HG03457 (cell line): ENCODE results near the gene LYPD6B.

Experiments used
- ATAC-seq: cut with Tn5 transposase; IDR thresholded peaks from one replicate; pipeline ENCODE4 v1.9.1; 2021; ENCODE audit warnings: moderate number of reproducible peaks; ENCODE audit not compliant: unreplicated experiment

Gene LYPD6B

DNA sequence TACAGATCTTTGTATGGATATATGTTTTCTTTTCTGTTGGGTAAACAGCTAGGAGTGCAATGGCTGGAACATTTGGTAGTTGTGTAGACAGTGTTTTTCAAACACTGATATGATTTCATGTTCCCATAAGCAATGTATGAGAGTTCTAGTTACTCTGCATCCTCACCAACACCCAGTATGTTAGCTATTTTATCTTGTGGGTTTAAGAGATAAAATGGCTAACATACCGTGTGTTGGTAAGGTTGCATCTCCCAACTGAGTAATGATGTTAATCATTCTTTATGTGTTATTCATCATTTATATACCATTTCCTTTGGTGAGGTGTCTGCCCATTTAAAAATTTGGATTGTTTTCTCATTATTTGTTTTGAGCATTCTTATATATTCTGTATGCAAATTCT, 65.7 kb downstream of the LYPD6B start:
- no peak for ATAC-seq

DNA sequence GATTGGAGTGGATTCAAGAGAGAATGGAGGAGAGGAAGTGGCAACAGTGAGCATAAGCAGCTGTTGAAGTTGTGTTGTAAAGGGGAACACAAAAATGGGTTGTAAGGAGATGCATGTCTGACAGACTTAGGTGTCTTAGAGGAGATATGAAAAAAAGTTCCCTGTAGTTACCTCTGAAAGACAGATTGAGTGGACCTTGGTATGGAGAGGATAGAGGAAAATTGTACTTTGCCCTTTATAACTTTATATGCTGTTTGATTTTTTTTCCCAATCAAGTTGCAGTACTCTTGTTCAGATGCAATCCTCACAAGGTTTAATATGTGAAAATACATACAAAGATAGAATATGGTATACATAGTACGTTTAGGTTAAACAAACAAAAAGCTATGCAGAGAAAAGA, 73.6 kb downstream of the LYPD6B start:
- no peak for ATAC-seq

DNA sequence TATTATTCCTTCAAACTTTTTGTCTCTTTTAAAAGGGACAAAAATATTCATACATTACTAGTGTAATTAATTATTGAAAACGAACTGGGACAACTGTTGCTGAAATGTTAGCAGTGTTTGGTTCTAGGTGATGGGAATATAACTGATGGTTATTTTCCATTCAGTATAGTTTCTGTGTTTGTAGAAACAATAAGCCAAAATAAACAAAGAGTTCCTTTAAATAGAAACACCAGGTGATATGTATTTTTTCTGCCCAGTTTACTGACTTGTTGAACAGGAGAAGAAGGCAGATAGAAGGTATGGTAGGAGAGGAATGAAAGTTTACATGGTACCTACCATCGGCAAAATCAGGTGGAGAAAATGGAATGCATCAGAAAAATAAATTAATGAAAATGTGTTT, 74.2 kb downstream of the LYPD6B start:
- no peak for ATAC-seq

DNA sequence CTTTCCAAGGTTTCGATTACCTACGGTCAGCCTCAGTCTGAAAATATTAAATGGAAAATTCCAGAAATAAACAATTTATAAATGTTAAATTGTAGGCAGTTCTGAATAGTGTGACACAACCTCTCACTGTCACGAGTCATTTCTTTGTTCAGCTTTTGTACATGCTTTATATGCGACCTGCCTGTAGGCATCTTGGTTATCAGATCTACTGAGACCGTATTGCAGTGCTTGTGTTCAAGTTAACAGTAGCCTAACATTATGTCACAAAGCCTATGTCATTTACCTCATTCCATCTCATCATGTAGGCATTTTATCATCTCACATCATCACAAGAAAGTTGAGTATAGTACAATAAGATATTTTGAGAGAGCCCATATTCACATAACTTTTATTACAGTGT, 77.3 kb downstream of the LYPD6B start:
- no peak for ATAC-seq

DNA sequence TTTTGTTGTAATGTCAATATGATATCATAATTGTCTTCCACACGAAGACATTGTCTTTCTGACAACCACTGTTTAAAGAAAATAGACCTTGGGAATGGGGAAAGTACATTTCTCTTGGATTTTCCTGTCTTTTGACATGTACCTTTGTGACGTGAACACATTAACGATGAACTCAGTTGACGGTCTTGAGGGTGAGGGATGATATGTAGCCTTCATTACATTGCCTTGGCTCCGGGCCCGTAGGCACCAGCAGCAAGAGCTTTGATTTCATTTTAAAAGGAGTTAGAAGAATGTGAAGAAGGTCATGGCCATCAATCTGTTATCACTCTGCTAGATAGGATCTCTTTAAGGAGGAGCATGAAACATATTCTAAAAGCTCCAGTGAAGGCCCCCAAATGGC, 80.9 kb downstream of the LYPD6B start:
- ATAC-seq = no peak

DNA sequence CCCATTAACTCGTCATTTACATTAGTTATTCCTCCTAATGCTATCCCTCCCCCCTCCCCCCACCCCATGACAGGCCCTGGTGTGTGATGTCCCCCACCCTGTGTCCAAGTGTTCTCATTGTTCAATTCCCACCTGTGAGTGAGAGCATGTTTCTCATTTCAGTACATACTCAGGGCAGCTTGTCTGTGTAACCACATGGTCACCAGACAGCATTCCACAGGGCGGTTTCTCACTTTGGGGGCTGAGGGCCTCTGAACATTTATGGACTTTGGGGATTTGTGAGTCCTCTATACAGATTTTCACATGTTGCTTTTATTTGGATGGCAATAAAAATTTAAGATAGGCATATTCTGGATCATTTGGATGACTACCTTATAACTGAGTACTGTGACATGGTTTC, 84.0 kb downstream of the LYPD6B start:
- ATAC-seq = no peak

DNA sequence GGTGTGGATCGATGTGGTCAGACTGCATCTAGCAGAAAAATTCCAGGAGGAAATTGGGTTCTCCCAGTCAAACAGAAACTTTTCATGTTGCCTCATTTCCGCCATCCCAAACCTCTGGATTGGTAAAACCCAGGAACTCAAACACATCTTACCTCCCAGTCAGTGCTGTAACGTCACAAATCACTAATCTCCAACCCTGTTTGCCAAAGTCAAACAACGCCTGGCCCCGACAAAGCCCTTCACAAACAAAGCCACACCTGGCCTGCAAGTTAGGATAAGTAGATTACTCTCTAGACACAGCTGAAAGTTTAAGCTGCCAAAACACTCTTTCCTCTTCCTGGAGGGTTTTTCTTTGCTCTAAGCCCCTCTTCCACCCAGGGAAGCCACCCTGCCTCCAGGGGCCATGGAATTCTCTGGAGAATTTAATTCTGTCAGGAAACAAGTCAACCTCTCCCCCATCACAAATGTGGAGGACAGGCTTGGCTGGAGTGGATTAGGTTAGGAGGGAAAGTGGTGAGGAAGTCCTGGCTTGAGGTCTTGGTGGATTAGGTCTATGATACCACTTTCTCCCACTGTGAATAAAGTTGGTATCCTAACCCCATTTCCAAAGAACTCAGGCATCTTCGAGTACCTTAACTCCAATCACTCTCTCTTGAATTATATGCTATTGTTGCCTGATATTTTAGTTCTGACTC, 86.7 kb downstream of the LYPD6B start:
- no peak for ATAC-seq

DNA sequence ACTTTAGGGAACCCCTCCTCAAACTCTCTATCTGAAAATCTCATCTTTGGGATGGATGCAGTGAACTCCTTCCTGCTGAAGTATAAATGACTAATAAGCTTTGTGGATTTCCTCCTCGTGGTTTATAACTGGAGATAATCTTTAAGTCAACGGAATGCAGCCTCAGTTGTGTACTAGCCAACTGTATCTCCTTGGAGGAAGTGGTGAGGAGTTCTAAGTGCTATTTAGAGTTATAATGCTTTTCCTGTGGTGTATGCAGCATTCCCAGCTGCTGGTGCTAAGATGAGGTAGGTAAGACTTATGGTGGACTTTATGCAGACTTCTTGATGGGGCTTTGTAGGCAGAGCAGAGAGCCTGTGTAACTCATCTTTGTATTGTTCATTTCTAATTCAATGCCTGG, 90.9 kb downstream of the LYPD6B start:
- ATAC-seq = peak; percentile 73

DNA sequence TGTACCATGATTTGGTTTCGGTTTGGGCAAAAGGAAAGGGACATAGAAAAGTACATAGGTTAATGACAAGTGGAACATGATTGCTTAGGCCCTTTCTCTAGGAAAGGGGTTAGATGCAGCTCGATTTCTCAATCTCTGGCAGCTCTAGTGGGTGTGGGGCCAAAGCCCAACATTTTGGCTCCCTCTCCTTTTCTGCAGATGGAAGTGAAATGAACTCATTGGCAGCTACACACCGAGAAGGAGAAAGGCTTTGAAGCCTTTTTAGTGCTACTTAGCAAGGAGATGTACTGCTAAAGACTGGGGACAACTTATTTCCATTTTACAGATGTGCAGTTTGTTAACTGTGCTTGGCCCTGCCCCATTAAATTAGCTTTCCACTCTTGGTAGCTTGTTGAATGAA, 93.8 kb downstream of the LYPD6B start:
- no peak for ATAC-seq

DNA sequence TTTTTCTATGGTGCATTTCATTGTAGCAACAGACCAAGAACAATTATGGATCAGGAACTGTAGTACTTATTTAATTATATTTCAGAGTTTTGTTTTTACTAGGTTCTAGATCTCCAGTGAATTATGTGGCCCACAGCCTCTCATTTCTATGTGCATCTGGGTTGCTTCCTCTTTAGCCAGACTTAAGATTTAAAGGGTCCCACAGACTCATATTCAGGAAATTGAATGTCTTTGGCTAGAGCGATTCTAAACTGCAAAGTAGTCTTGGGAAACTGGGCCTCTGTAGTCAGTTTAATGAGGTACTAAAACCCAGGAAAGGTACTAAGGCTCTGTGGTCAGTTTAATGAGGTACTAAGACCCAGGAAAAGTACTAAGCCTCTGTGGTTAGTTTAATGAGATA, 94.4 kb downstream of the LYPD6B start:
- ATAC-seq = no peak

DNA sequence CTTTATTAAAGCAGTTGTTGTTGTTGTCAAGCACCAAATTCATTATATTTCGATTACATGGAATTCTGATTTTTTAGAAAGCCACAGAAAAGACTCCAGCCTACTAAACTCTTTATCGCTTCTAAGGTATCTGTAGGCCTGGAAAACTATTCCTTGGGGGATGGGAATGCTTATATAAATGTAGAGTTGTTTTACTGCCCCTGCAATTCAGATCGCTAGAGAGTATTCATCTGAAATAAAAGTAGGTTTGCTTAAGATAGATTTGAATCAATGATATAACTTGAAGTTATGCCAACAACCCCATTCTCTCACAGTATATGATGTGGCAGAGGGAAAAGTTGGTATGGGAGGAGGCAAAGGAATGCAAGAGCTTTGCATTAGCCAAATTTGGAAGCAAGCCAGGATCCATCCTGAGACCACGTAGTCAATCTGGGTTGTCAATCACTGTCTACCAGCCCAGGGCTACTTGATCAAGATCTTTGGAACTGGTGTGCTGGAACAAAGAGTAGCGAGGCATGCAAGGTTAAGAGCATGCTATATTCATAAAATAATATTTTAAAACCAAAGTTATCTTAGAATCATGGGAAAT, 95.9 kb downstream of the LYPD6B start:
- no peak for ATAC-seq

DNA sequence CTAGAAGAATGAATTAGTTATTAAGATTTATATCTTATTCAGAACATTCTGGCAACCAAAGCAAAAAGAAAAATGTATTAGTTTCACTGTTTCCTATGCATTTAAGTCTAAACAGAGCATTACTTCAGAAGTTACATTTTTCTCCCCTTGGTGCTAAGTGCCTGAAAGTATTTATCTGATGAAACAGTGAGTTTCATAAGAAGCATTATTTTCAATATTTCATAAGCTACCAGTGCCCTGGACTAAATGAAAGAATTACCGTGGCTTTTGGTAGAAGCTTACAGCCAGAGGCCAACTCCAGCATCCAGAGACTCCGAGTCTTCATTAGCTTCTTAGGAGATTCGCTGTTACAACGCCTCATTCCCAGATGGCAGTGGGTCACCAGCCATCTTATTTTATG, 97.6 kb downstream of the LYPD6B start:
- no peak for ATAC-seq

DNA sequence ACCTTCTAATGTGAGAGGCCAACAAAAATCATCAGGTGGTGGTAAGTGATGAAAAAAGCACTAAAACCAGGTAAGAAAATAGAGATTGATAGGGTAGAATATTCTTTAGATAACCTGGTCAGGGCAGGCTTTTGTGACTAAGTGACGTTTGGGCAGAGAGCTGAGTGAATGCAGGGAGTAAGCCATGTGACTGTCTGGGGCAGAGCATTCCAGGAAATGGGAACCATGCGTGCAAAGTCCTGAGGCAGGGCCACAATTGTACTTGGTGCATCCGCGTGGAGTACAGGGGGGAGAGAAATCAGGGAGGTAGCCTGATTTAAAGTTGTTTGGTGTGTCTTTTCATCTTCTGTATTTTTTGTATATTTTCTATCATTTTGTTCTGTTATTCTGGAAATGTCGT, 102.5 kb downstream of the LYPD6B start:
- no peak for ATAC-seq

DNA sequence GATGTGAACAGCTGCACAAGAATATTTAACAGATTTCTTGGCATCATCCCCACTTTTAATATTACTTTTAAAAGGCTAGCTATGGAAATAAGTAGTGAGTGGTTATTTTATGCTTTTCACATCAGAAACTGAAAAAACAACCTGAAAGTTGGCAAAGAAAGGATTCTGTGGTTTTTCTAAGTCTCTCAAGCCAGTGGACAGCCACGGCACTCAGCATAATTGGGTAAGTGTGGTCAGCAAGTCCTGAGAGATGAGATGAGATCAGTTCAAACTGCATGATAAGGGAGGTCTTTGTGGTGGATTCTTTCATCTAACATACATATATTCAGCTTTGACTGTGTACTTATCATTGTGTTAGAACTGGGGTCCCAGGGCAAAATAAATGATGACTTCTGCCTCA, 105.2 kb downstream of the LYPD6B start:
- no peak for ATAC-seq

DNA sequence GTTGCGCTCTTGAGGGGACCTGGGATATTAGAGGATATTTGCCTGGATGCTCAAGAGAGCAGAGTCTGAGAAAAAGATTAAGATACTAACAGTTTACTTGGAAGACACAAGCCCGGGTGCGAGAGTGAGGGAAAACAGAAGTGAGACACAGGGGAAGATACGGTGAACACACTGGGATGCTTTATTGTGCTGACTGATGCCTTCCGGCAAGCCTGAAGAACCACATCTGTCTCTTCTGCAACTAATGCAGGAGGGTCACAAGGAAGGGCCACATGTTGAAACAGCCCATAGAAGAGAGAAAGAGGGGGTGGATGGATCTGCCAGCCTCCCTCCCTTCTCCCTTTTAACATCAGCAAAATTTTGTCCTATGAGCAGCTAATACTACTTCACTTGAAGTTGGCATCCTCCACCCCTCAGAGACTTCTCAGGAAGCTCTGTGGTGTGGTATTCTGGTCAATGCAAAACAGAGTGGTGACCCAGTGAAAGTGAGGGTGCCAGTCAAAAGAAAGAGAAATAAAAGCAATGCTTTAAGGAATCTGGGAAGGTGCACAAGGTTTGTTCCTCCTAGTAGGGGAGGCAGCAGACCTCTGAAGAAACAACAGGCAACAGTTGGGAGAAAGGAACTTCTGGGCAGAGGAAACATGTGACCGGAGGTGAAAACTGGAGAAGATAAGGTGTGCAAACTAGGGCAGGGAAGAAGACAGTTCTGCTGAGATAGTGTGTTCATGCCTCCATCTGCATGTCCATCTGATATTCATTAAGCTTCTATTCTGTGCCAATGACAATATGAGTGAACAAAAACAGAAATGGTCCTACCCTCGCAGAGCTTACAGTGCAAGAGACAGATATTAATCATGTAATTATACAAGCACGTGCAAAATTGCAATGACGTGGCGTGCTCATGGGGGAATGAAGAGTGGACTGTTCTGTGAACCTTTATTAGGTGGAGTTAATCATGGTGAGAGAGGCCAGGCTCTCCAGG, 107.1 kb downstream of the LYPD6B start:
- no peak for ATAC-seq

DNA sequence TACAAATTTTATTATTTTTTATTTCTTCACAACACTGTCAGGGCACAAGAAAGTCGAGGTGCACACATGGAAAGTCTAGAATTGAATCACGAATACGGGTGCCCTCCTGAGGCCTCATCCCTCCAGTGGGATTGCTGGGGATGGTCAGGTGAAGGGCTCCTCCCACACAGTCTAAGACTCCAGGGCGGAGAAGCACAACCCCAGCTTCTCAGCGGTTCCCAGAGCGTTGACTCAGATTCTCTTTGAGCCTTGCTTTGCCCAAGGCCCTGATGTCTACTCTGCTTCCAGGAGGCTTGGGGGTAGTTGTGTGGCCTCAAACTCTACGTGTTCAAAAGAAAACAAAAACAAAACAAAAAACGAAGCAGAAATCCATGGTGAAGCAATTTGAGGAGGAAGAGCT, 108.4 kb downstream of the LYPD6B start:
- no peak for ATAC-seq

DNA sequence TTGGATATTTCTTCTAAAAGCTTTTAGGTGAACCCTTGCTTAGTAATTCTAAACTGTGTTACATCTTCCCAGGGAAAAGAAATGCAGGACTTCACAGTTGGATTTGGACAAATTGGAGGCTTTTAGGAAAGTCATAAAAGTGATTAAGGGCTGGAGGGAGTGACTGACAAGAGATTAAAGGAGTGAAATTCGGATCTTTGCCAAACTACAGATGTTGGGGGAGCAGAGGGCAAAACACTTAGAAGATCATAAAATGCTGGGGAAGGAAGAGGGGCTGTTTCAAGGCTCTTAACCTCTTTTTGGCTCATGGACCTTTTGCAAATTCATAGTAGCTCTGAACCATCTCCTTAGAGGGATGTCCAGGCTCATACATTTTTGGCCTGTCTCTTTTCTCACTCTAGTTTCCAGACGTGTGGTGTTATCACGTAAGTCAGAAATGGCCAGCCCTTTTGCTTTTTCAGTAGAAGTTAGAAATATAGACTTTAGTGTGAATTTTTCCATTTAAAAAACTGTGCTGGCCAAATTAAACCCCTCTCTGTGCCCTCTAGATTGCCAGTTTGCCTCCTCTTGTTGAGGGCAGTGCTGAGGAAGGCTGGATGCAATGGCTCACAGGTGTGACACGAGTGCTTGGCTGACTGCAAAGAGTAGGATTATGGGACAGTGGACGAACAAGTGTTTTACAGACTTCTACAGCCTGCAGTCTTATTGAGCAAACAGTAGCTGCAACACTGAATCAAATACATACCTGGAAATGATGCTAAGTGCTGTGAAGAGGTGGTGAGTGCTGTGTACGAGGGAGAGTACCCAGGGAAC, 109.9 kb downstream of the LYPD6B start:
- ATAC-seq = no peak

DNA sequence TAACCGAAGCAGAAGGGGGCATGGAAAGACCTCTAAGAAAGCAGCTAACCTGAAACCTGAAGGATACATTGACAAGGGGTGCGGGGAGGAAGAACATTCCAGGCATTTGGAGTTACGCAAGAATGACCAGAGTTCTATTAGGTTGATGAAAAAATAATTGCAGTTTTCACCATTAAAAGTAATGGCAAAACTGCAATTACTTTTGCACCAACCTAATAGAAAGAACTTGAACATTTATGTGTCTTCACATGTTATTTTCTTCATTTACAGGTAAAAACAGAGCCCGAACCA, 110.5 kb downstream of the LYPD6B start:
- no peak for ATAC-seq

DNA sequence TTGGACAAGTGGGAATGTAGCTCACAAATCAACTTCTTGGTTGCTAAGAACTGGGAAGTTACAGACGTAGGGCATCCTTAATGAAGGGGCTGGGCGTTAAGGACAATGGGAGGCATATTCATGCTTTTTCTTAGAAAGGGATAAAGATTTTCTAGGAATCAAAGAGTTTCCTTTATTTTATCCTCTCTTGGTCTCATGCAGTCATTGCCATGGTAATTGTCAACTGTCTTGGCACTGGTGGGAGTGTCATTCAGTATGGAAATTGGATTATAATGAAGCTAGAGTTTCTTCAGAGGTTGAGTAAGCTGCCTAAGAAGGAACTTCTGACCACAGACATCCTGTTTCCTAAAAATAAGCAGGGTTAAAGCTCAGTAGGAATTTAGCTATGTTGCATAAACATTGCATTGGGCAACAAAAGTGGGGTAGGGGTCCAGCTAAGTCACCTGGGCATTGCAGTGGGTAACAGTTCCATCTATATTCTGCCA, 114.0 kb downstream of the LYPD6B start:
- ATAC-seq = no peak

DNA sequence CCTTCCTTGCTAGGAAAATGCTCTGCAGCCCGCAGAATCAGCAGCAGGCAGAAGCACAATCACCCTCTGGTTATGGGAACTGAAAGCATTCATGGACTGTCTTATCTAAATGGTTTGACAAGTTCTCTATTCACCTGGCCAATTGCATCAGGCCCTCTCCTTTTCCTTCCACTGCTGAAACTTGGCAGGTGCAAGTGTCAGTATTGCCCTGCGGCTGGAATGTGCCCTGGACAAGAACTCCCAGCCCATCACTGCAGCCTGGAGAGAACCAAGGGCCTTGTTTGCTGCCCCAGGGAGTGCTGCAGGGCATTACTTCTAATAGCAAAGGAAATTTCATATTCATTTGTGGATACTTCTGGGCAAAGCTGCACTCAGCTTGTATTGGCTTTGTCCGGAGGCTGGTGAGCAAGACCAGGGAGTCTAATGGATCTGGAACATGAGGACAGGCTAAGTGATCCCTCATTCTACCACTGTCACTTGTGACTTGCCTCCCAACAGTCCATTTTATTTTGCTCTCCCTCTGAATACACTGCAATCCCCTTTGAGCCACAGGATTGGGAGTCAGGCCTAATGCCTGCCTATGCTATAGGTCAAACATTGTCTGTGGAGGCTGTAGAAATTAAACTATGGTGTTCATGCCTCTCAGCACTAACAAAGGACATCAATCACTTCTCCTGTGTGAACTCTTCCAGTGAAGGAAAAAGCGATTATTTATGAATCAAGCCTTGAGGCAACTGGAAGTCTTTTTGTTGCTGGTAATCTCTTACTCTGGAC, 116.9 kb downstream of the LYPD6B start:
- no peak for ATAC-seq
